ENCODE measurements around the gene CKM. TPM values are rescaled to one million over a fixed set of nuclear protein-coding genes. Genes with fewer than 3 reads are reported as not detected.

CKM gene
- total RNA-seq, 1 donor from 2014 or later: not detected

GRCh38 chr19:45267296-45267695 lies 55.4 kb downstream of the CKM start:
- Histone ChIP-seq H3K27ac (no peak overlapping the region), H3K9me3 (no peaks in the 10 kb centered on the region), H3K4me1 (no peaks in the 10 kb centered on the region), H3K36me3 (peaks cover 0 to 39% of the 10 kb centered on the region in 2 donors), H3K4me3 (no peak overlapping the region), H3K27me3 (no peaks in the 10 kb centered on the region)
- TF ChIP-seq POLR2AphosphoS5 (IDR thresholded peaks at IDR 0.05; ENCODE audit: insufficient read depth in 1 of 2, low read depth in 1 of 2): no peak
- TF ChIP-seq CTCF (IDR thresholded peaks at IDR 0.05): no peak
- TF ChIP-seq POLR2A (IDR thresholded peaks at IDR 0.05): no peak
- DNase-seq (ENCODE audit: extremely low spot score in 2 of 2): no peak
- intact Hi-C loops (cut with DNase I): no loop called here

GRCh38 chr19:45265375-45265774 lies 57.3 kb downstream of the CKM start:
- no peak for TF ChIP-seq CTCF (IDR thresholded peaks at IDR 0.05)
- no peak for TF ChIP-seq POLR2AphosphoS5 (IDR thresholded peaks at IDR 0.05; ENCODE audit: insufficient read depth in 1 of 2, low read depth in 1 of 2)
- TF ChIP-seq POLR2A (IDR thresholded peaks at IDR 0.05): no peak
- DNase-seq (ENCODE audit: extremely low spot score in 2 of 2): no peak
- H3K4me3 ChIP-seq: no peak overlapping the region
- no peaks in the 10 kb centered on the region for H3K9me3 ChIP-seq
- intact Hi-C loops (cut with DNase I): no loop called here
- no peaks in the 10 kb centered on the region for H3K4me1 ChIP-seq
- peaks cover 0 to 27% of the 10 kb centered on the region in 2 donors for H3K36me3 ChIP-seq
- H3K27me3 ChIP-seq: no peaks in the 10 kb centered on the region
- H3K27ac ChIP-seq: no peak overlapping the region

GRCh38 chr19:45264781-45265317 lies 57.8 kb downstream of the CKM start:
- intact Hi-C loops (cut with DNase I): no loop called here
- Histone ChIP-seq H3K9me3 (no peaks in the 10 kb centered on the region), H3K27ac (no peak overlapping the region), H3K36me3 (peaks cover 0 to 27% of the 10 kb centered on the region in 2 donors), H3K27me3 (no peaks in the 10 kb centered on the region), H3K4me1 (no peaks in the 10 kb centered on the region), H3K4me3 (no peak overlapping the region)
- TF ChIP-seq POLR2A (IDR thresholded peaks at IDR 0.05): no peak
- no peak for TF ChIP-seq POLR2AphosphoS5 (IDR thresholded peaks at IDR 0.05; ENCODE audit: insufficient read depth in 1 of 2, low read depth in 1 of 2)
- no peak for TF ChIP-seq CTCF (IDR thresholded peaks at IDR 0.05)
- DNase-seq (ENCODE audit: extremely low spot score in 2 of 2): no peak

- no peaks in the 10 kb centered on the region for H3K9me3 ChIP-seq
- TF ChIP-seq POLR2AphosphoS5 (IDR thresholded peaks at IDR 0.05; ENCODE audit: insufficient read depth in 1 of 2, low read depth in 1 of 2) (no peak), POLR2A (IDR thresholded peaks at IDR 0.05) (no peak), CTCF (IDR thresholded peaks at IDR 0.05) (no peak)
- no peak overlapping the region for H3K4me3 ChIP-seq
- no peaks in the 10 kb centered on the region for H3K27me3 ChIP-seq
- intact Hi-C loops (cut with DNase I): no loop called here
- H3K27ac ChIP-seq: no peak overlapping the region
- H3K36me3 ChIP-seq: peaks cover 0 to 11% of the 10 kb centered on the region in 2 donors
- no peaks in the 10 kb centered on the region for H3K4me1 ChIP-seq
- no peak for DNase-seq (ENCODE audit: extremely low spot score in 2 of 2)
Measured at GRCh38 chr19:45263013-45263412, 59.7 kb downstream of the CKM start.

GRCh38 chr19:45262570-45262969 lies 60.1 kb downstream of the CKM start:
- DNase-seq (ENCODE audit: extremely low spot score in 2 of 2): no peak
- TF ChIP-seq POLR2A (IDR thresholded peaks at IDR 0.05): no peak
- intact Hi-C loops (cut with DNase I): no loop called here
- Histone ChIP-seq H3K4me3 (no peak overlapping the region), H3K27ac (no peak overlapping the region), H3K4me1 (no peaks in the 10 kb centered on the region), H3K9me3 (no peaks in the 10 kb centered on the region), H3K27me3 (no peaks in the 10 kb centered on the region), H3K36me3 (peaks cover 0 to 10% of the 10 kb centered on the region in 2 donors)

Data from vagina (tissue), 2 donors.